Measurements from ENCODE around the gene ANO7.

The ANO7 gene

DNA sequence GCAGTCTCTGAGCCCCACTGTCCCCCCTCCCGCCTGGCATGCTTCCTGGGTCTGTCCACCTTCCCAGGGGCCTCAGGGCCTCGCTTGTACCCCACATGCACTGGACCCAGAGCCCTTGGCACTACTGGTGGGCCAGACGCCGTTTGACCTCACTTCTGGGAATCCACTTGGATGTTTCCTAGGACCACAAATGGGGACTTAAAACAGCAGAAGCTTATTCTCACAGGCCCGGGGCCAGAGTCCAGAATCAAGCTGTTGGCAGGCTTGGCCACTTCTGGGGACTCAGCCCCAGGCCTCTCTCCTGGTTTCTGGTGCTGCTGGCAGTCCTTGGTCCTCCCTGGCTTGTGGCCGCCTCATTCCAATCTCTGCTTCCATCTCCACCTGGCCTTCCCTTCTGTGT, 19.6 kb downstream of the ANO7 start:
- no peaks in the 10 kb centered on the region for H3K36me3 ChIP-seq (ENCODE audit: control insufficient read depth in 1 of 2, insufficient read depth in 2 of 2, low read length in 2 of 2)
- no peak overlapping the region for H3K4ac ChIP-seq (ENCODE audit: low read depth, low read length)
- no peak overlapping the region for H3K4me2 ChIP-seq (ENCODE audit: low read length)
- no peak overlapping the region for H3K4me3 ChIP-seq (ENCODE audit: low read depth, low read length)
- no peak overlapping the region for H2AFZ ChIP-seq (ENCODE audit: insufficient read depth, low read length, poor library complexity)
- no peak overlapping the region for H4K91ac ChIP-seq (ENCODE audit: low read depth, low read length)
- no peaks in the 10 kb centered on the region for H3K9me3 ChIP-seq (ENCODE audit: insufficient read depth, low read depth, low read length)
- no CpG with 5 or more reads among the region's 6 CpGs for WGBS (ENCODE audit: extremely low coverage, insufficient coverage, insufficient read length)
- no peaks in the 10 kb centered on the region for H3K27me3 ChIP-seq (ENCODE audit: insufficient read depth, low read length)
- H4K12ac ChIP-seq (ENCODE audit: low read depth, low read length): no peak overlapping the region
- no peak overlapping the region for H3K23ac ChIP-seq (ENCODE audit: low read length)
- H3K79me1 ChIP-seq (ENCODE audit: low read length): no peaks in the 10 kb centered on the region
- H2BK12ac ChIP-seq (ENCODE audit: low read length): no peak overlapping the region
- no peak overlapping the region for H2AK5ac ChIP-seq (ENCODE audit: low read length)
- no peak overlapping the region for H3K14ac ChIP-seq (ENCODE audit: low read length)
- no peak for DNase-seq
- H3K27ac ChIP-seq (ENCODE audit: low read depth, low read length): no peak overlapping the region
- H4K8ac ChIP-seq (ENCODE audit: low read depth, low read length): no peak overlapping the region
- H3K18ac ChIP-seq (ENCODE audit: low read length): no peak overlapping the region
- H2BK120ac ChIP-seq (ENCODE audit: insufficient read depth, low read length, poor library complexity): no peak overlapping the region
- no peak overlapping the region for H2BK5ac ChIP-seq (ENCODE audit: low read depth, low read length, poor library complexity)
- no peak overlapping the region for H3K9ac ChIP-seq (ENCODE audit: low read length)
- no peaks in the 10 kb centered on the region for H3K79me2 ChIP-seq (ENCODE audit: control insufficient read depth, insufficient read depth, low read length, poor library complexity)
- H3K4me1 ChIP-seq (ENCODE audit: control insufficient read depth in 1 of 2, insufficient read depth in 2 of 2, low read length in 2 of 2): peaks cover 0 to 4% of the 10 kb centered on the region in 2 experiments

- no peak overlapping the region for H4K91ac ChIP-seq (ENCODE audit: low read depth, low read length)
- no peak overlapping the region for H3K18ac ChIP-seq (ENCODE audit: low read length)
- peaks cover 0 to 4% of the 10 kb centered on the region in 2 experiments for H3K4me1 ChIP-seq (ENCODE audit: control insufficient read depth in 1 of 2, insufficient read depth in 2 of 2, low read length in 2 of 2)
- H4K8ac ChIP-seq (ENCODE audit: low read depth, low read length): no peak overlapping the region
- H3K9me3 ChIP-seq (ENCODE audit: insufficient read depth, low read depth, low read length): no peaks in the 10 kb centered on the region
- H3K4me2 ChIP-seq (ENCODE audit: low read length): no peak overlapping the region
- no peak overlapping the region for H3K4me3 ChIP-seq (ENCODE audit: low read depth, low read length)
- H3K9ac ChIP-seq (ENCODE audit: low read length): no peak overlapping the region
- H3K36me3 ChIP-seq (ENCODE audit: control insufficient read depth in 1 of 2, insufficient read depth in 2 of 2, low read length in 2 of 2): no peaks in the 10 kb centered on the region
- H2BK120ac ChIP-seq (ENCODE audit: insufficient read depth, low read length, poor library complexity): no peak overlapping the region
- no peak overlapping the region for H2AK5ac ChIP-seq (ENCODE audit: low read length)
- H2AFZ ChIP-seq (ENCODE audit: insufficient read depth, low read length, poor library complexity): no peak overlapping the region
- WGBS (ENCODE audit: extremely low coverage, insufficient coverage, insufficient read length): no CpG with 5 or more reads among the region's 33 CpGs
- H3K4ac ChIP-seq (ENCODE audit: low read depth, low read length): no peak overlapping the region
- H3K14ac ChIP-seq (ENCODE audit: low read length): no peak overlapping the region
- H2BK5ac ChIP-seq (ENCODE audit: low read depth, low read length, poor library complexity): no peak overlapping the region
- H3K27me3 ChIP-seq (ENCODE audit: insufficient read depth, low read length): no peaks in the 10 kb centered on the region
- no peaks in the 10 kb centered on the region for H3K79me1 ChIP-seq (ENCODE audit: low read length)
- H4K12ac ChIP-seq (ENCODE audit: low read depth, low read length): no peak overlapping the region
- H3K23ac ChIP-seq (ENCODE audit: low read length): no peak overlapping the region
- no peak overlapping the region for H2BK12ac ChIP-seq (ENCODE audit: low read length)
- no peak overlapping the region for H3K27ac ChIP-seq (ENCODE audit: low read depth, low read length)
- no peaks in the 10 kb centered on the region for H3K79me2 ChIP-seq (ENCODE audit: control insufficient read depth, insufficient read depth, low read length, poor library complexity)
- DNase-seq: no peak
Measured at GRCh38 chr2:241209271-241209670, 20.8 kb downstream of the ANO7 start.

DNA sequence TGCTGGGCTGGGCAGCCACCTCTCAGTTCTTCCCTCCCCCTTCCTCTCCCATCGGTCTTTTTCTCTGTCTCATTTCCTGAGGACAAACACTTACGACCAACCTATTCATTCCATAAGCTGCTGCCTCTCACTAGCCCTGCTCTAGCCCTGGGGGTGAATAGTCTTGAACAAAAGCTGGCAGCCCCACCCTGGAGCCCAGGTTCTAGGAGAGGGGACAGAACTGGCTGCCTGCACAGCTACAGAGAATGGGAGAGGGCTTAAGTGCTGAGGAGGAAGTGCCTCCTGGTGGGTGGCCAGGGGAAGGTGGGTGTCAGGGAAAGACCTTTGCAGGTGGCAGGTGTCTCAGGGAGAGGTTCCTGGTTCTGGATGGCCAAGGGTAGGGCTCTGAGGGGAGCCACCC, 22.8 kb downstream of the ANO7 start:
- no peak overlapping the region for H3K4me3 ChIP-seq (ENCODE audit: low read depth, low read length)
- no CpG with 5 or more reads among the region's 2 CpGs for WGBS (ENCODE audit: extremely low coverage, insufficient coverage, insufficient read length)
- H3K4ac ChIP-seq (ENCODE audit: low read depth, low read length): no peak overlapping the region
- no peak overlapping the region for H2BK120ac ChIP-seq (ENCODE audit: insufficient read depth, low read length, poor library complexity)
- H3K18ac ChIP-seq (ENCODE audit: low read length): no peak overlapping the region
- H3K79me1 ChIP-seq (ENCODE audit: low read length): no peaks in the 10 kb centered on the region
- no peak overlapping the region for H2BK12ac ChIP-seq (ENCODE audit: low read length)
- peak overlapping the region; percentile 32 for H4K12ac ChIP-seq (ENCODE audit: low read depth, low read length)
- H3K27ac ChIP-seq (ENCODE audit: low read depth, low read length): no peak overlapping the region
- no peak overlapping the region for H2AK5ac ChIP-seq (ENCODE audit: low read length)
- no peak overlapping the region for H4K8ac ChIP-seq (ENCODE audit: low read depth, low read length)
- no peak overlapping the region for H2BK5ac ChIP-seq (ENCODE audit: low read depth, low read length, poor library complexity)
- no peaks in the 10 kb centered on the region for H3K27me3 ChIP-seq (ENCODE audit: insufficient read depth, low read length)
- no peak overlapping the region for H4K91ac ChIP-seq (ENCODE audit: low read depth, low read length)
- no peaks in the 10 kb centered on the region for H3K79me2 ChIP-seq (ENCODE audit: control insufficient read depth, insufficient read depth, low read length, poor library complexity)
- no peak overlapping the region for H3K14ac ChIP-seq (ENCODE audit: low read length)
- H3K4me2 ChIP-seq (ENCODE audit: low read length): no peak overlapping the region
- no peaks in the 10 kb centered on the region for H3K36me3 ChIP-seq (ENCODE audit: control insufficient read depth in 1 of 2, insufficient read depth in 2 of 2, low read length in 2 of 2)
- DNase-seq: no peak
- H3K9ac ChIP-seq (ENCODE audit: low read length): no peak overlapping the region
- H3K9me3 ChIP-seq (ENCODE audit: insufficient read depth, low read depth, low read length): peaks cover 2% of the 10 kb centered on the region
- H3K23ac ChIP-seq (ENCODE audit: low read length): no peak overlapping the region
- no peak overlapping the region for H2AFZ ChIP-seq (ENCODE audit: insufficient read depth, low read length, poor library complexity)
- H3K4me1 ChIP-seq (ENCODE audit: control insufficient read depth in 1 of 2, insufficient read depth in 2 of 2, low read length in 2 of 2): peaks cover under 1 to 8% of the 10 kb centered on the region in 2 experiments

DNA sequence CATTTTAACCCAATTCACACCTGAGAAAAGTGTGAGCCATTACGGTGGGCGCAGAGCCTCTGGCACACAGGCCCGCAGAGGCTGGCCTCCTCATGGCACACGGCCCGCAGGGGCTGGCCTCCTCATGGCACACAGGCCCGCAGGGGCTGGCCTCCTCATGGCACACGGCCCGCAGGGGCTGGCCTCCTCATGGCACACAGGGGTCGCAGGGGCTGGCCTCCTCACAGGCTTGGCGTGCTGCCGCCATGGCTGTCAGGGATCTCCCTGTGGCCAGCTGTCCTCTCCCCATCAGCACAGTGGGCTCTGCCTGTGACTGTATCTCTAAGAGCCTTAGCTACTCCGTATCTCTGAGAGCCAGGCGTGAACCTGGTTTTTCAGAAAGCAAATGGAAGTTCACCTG, 24.6 kb downstream of the ANO7 start:
- H2AK5ac ChIP-seq (ENCODE audit: low read length): no peak overlapping the region
- H3K4me3 ChIP-seq (ENCODE audit: low read depth, low read length): no peak overlapping the region
- no peak overlapping the region for H4K8ac ChIP-seq (ENCODE audit: low read depth, low read length)
- no peak overlapping the region for H2BK12ac ChIP-seq (ENCODE audit: low read length)
- H3K79me2 ChIP-seq (ENCODE audit: control insufficient read depth, insufficient read depth, low read length, poor library complexity): no peaks in the 10 kb centered on the region
- H3K27me3 ChIP-seq (ENCODE audit: insufficient read depth, low read length): no peaks in the 10 kb centered on the region
- no peak overlapping the region for H2BK120ac ChIP-seq (ENCODE audit: insufficient read depth, low read length, poor library complexity)
- DNase-seq: no peak
- WGBS (ENCODE audit: extremely low coverage, insufficient coverage, insufficient read length): no CpG with 5 or more reads among the region's 13 CpGs
- no peaks in the 10 kb centered on the region for H3K36me3 ChIP-seq (ENCODE audit: control insufficient read depth in 1 of 2, insufficient read depth in 2 of 2, low read length in 2 of 2)
- no peak overlapping the region for H3K27ac ChIP-seq (ENCODE audit: low read depth, low read length)
- H3K4me2 ChIP-seq (ENCODE audit: low read length): no peak overlapping the region
- no peak overlapping the region for H4K12ac ChIP-seq (ENCODE audit: low read depth, low read length)
- H2BK5ac ChIP-seq (ENCODE audit: low read depth, low read length, poor library complexity): no peak overlapping the region
- peaks cover 2% of the 10 kb centered on the region for H3K9me3 ChIP-seq (ENCODE audit: insufficient read depth, low read depth, low read length)
- H3K18ac ChIP-seq (ENCODE audit: low read length): no peak overlapping the region
- H2AFZ ChIP-seq (ENCODE audit: insufficient read depth, low read length, poor library complexity): no peak overlapping the region
- no peak overlapping the region for H3K9ac ChIP-seq (ENCODE audit: low read length)
- H4K91ac ChIP-seq (ENCODE audit: low read depth, low read length): no peak overlapping the region
- H3K23ac ChIP-seq (ENCODE audit: low read length): no peak overlapping the region
- no peak overlapping the region for H3K14ac ChIP-seq (ENCODE audit: low read length)
- H3K4ac ChIP-seq (ENCODE audit: low read depth, low read length): no peak overlapping the region
- peaks cover 3% of the 10 kb centered on the region for H3K79me1 ChIP-seq (ENCODE audit: low read length)
- peaks cover 3 to 11% of the 10 kb centered on the region in 2 experiments for H3K4me1 ChIP-seq (ENCODE audit: control insufficient read depth in 1 of 2, insufficient read depth in 2 of 2, low read length in 2 of 2)
